Spleen (tissue), 11 donors: ENCODE measurements around the gene NOM1. TPM values are rescaled to one million over a fixed set of nuclear protein-coding genes. Genes with fewer than 3 reads are reported as not detected.

Source experiments
- DNase-seq: peaks from one replicate; pipeline ENCODE4 v3.0.0-alpha.2; 2020
- H3K27ac ChIP-seq, 8 donors: fragments of 200-600 bp; sonication (generic) in 7 of 8; 1 replicate in 4 of 8; 2 replicates in 4 of 8; pipeline versions ENCODE4 v1.5.0 to v1.8.0; 2016 to 2021; ENCODE audit warnings: inconsistent platforms in 4 of 8, mild to moderate bottlenecking in 4 of 8, moderate library complexity in 1 of 8
- H3K27me3 ChIP-seq, 7 donors: fragments of 200-600 bp; sonication (generic) in 6 of 7; replicated peaks in 1 of 7; 1 replicate in 4 of 7; 2 replicates in 3 of 7; pipeline versions ENCODE4 v1.5.0 to v1.8.0; 2016 to 2021; ENCODE audit warnings: inconsistent platforms in 3 of 7, mild to moderate bottlenecking in 1 of 7
- H3K36me3 ChIP-seq, 6 donors: fragments of 200-600 bp; sonication (generic) in 5 of 6; 1 replicate in 4 of 6; 2 replicates in 2 of 6; pipeline versions ENCODE4 v1.5.0 to v1.8.0; 2016 to 2021; ENCODE audit warnings: inconsistent platforms in 2 of 6
- H3K4me1 ChIP-seq, 6 donors: fragments of 200-600 bp; sonication (generic) in 5 of 6; 1 replicate in 3 of 6; 2 replicates in 3 of 6; pipeline versions ENCODE4 v1.5.0 to v1.8.0; 2016 to 2021; ENCODE audit warnings: inconsistent platforms in 3 of 6
- H3K4me3 ChIP-seq, 8 donors: fragments of 200-600 bp; sonication (generic) in 7 of 8; 1 replicate in 4 of 8; 2 replicates in 4 of 8; pipeline versions ENCODE4 v1.5.0 to v1.8.0; 2016 to 2021; ENCODE audit warnings: inconsistent platforms in 4 of 8, mild to moderate bottlenecking in 4 of 8, moderate library complexity in 2 of 8
- H3K9me3 ChIP-seq, 8 donors: fragments of 200-600 bp; sonication (generic) in 7 of 8; 1 replicate in 4 of 8; 2 replicates in 4 of 8; pipeline versions ENCODE4 v1.5.0 to v1.8.0; 2016 to 2021; ENCODE audit warnings: inconsistent platforms in 4 of 8
- CTCF ChIP-seq, 11 experiments: fragments of 200-600 bp in 7 of 11; fragments of 450-650 bp in 4 of 11; sonication (generic) in 4 of 11; IDR thresholded peaks in 8 of 11; conservative IDR thresholded peaks in 3 of 11; 1 replicate in 7 of 11; 2 replicates in 4 of 11; pipeline versions ENCODE4 v1.4.0 to v1.8.0; 2016 to 2021; ENCODE audit warnings: antibody characterized with exemption in 11 of 11, inconsistent platforms in 4 of 11, mild to moderate bottlenecking in 1 of 11
- POLR2A ChIP-seq, 3 donors: fragments of 450-650 bp; IDR thresholded peaks; one replicate each; pipeline ENCODE4 v1.5.1; 2017; ENCODE audit warnings: antibody characterized with exemption in 3 of 3, mild to moderate bottlenecking in 1 of 3
- POLR2AphosphoS5 ChIP-seq, 3 donors: sonication (generic); formaldehyde crosslinking; IDR thresholded peaks; one replicate each; pipeline ENCODE4 v1.5.1; 2017; ENCODE audit warnings: antibody characterized with exemption in 3 of 3
- WGBS, 5 donors: extraction: QIAGEN DNeasy Blood & Tissue Kit in 3 of 5; methylation state at CpG; one replicate each; pipeline versions ENCODE4 v1.1.5 to v1.1.7; 2013 to 2018; 5-methylcytosine and 5-hydroxymethylcytosine counted together
- intact Hi-C: fragments of 100-400 bp; cut with DNase I; formaldehyde crosslinking; loops from one replicate; pipeline ENCODE4 v1.15.0; 2023; ENCODE audit warnings: low total_unique reads
- polyA plus RNA-seq, 3 donors: library from polyadenylated mRNA; stranded (reverse); fragments of 200-250 nt; gene quantifications; one replicate each; pipeline ENCODE4 v1.2.1, GENCODE V29; 2013
- total RNA-seq, 7 donors: library from RNA; depleted of rRNA in 3 of 7; stranded (reverse); fragments of >200 nt in 3 of 7; fragmentation: NEBNext Ultra II Directional in 4 of 7; extraction: Animal tissue kit (Norgen Biotek cat#: 25700) in 4 of 7; gene quantifications; one replicate each; pipeline versions ENCODE4 v1.1.0 to v1.2.1, GENCODE V29; 2016 to 2021
- donor health status: healthy with polysubstance abuse.
- donor health status: DM: no; HTN: no; CAD: no; lungs with moderate emphysema.
- donor health status: DM: no; HTN: no; CAD: no.
- donor health status: Bipolar disorder and iron deficiency.
- donor health status: healthy.
- donor health status: DM: no; HTN: no; CAD: no.
- donor health status: DM: yes; HTN: yes; CAD: no.

NOM1 gene
- total and polyA plus RNA-seq, 10 donors = 4.5 to 31.1 (median 22.0) TPM

DNA sequence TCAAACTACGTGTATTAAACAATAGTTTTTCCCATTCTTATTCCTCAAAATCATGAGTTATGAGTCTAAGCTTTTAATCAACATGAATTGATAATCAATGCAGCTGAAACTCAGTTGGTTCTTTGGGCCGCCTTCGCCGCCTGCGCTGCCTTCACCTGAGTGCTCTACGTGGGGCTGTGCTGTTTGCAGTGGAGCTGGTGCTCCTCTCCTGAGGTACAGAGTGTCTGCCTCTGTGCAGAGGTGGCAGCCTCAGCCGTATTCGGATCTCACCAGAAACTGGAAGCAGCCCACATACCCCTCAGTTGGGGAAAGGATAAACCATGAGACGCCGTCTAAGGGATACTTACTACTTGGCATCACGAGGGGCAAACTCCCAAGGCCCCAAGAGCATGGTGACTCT lies 15.5 kb downstream of the NOM1 start:
- intact Hi-C loops = no loop called here
- Histone ChIP-seq H3K4me3 (no peak overlapping the region), H3K9me3 (no peaks in the 10 kb centered on the region), H3K27ac (no peak overlapping the region), H3K36me3 (peaks cover 4 to 100% (median 96%) of the 10 kb centered on the region in 6 donors), H3K4me1 (no peaks in the 10 kb centered on the region), H3K27me3 (no peaks in the 10 kb centered on the region)
- no peak for TF ChIP-seq POLR2AphosphoS5 (IDR thresholded peaks at IDR 0.05)
- TF ChIP-seq POLR2A (IDR thresholded peaks at IDR 0.05) = no peak
- TF ChIP-seq CTCF (IDR thresholded peaks at IDR 0.05 in 8 of 11, conservative IDR thresholded peaks at IDR 0.05 in 3 of 11) = no peak
- DNase-seq = no peak
- 95 to 97% (median 96%) methylated on average over 11 of the region's 11 CpGs for WGBS, 5 donors

DNA sequence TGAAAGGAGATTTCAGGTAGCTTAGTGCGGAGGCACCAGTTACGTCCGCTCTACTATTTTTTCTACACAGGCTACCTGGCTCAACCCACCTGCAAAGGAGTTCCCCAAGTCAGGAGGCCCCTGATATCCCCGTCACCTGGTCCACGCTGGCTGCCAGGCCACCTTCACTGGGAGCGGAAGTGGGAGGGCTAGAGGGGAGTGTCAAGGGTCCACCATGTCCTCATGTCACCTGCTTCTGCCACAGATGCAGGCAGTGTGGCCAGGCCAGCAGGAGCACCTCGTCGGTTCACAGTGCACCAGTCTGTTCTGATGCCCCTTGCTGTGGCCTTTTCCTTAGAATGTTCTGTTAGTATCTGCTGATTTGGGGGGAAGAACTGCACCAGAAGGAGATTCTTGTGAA lies 16.9 kb downstream of the NOM1 start:
- no peak for DNase-seq
- H3K4me3 ChIP-seq = no peak overlapping the region
- H3K27me3 ChIP-seq = no peaks in the 10 kb centered on the region
- whole genome bisulfite sequencing, 5 donors = 95 to 98% (median 96%) methylated on average over 8 of the region's 8 CpGs
- TF ChIP-seq POLR2AphosphoS5 (IDR thresholded peaks at IDR 0.05) (no peak), POLR2A (IDR thresholded peaks at IDR 0.05) (no peak), CTCF (IDR thresholded peaks at IDR 0.05 in 8 of 11, conservative IDR thresholded peaks at IDR 0.05 in 3 of 11) (no peak)
- H3K4me1 ChIP-seq = no peaks in the 10 kb centered on the region
- intact Hi-C loops = no loop called here
- peaks cover 4 to 99% (median 92%) of the 10 kb centered on the region in 6 donors for H3K36me3 ChIP-seq
- no peaks in the 10 kb centered on the region for H3K9me3 ChIP-seq
- H3K27ac ChIP-seq = no peak overlapping the region

- H3K36me3 ChIP-seq = peaks cover 0 to 99% (median 89%) of the 10 kb centered on the region in 6 donors
- H3K4me3 ChIP-seq = no peak overlapping the region
- TF ChIP-seq CTCF (IDR thresholded peaks at IDR 0.05 in 8 of 11, conservative IDR thresholded peaks at IDR 0.05 in 3 of 11) (no peak), POLR2A (IDR thresholded peaks at IDR 0.05) (no peak), POLR2AphosphoS5 (IDR thresholded peaks at IDR 0.05) (no peak)
- H3K9me3 ChIP-seq = no peaks in the 10 kb centered on the region
- no peaks in the 10 kb centered on the region for H3K4me1 ChIP-seq
- 93 to 97% (median 96%) methylated on average over 26 to 27 of the region's 27 CpGs for WGBS, 5 donors
- no peak overlapping the region for H3K27ac ChIP-seq
- intact Hi-C loops = no loop called here
- DNase-seq = no peak
- no peaks in the 10 kb centered on the region for H3K27me3 ChIP-seq
These were observed 18.7 kb downstream of the NOM1 start for GRCh38 chr7:156968183-156968582.

DNA sequence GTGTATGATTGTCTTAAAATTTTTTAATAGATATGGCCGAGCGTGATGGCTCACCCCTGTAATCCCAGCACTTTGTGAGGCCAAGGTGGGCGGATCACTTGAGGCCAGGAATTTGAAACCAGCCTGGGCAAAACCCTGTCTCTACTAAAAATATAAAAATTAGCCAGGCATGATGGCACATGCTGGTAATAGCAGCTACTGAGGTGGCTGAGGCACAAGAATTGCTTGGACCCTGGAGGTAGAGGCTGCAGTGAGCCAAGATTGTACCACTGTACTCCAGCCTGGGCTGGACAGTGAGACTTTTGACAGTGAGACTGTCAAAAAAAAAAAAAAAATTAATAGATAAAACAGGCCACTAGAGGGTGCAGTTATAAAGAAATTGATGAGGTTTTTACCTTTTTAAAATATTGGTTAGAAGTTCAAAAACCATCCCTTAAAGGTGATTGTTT lies 20.5 kb downstream of the NOM1 start:
- peaks cover 0 to 90% (median 70%) of the 10 kb centered on the region in 6 donors for H3K36me3 ChIP-seq
- no peak overlapping the region for H3K27ac ChIP-seq
- 77 to 93% (median 92%) methylated on average over 3 of the region's 3 CpGs for WGBS, 5 donors
- no peaks in the 10 kb centered on the region for H3K9me3 ChIP-seq
- no peaks in the 10 kb centered on the region for H3K4me1 ChIP-seq
- H3K27me3 ChIP-seq = no peaks in the 10 kb centered on the region
- intact Hi-C loops = loop anchor here (10.0 kb wide), 1 partner anchor 305 kb away; no protein-coding TSS in a partner anchor
- no peak for DNase-seq
- H3K4me3 ChIP-seq = no peak overlapping the region
- TF ChIP-seq CTCF (IDR thresholded peaks at IDR 0.05 in 8 of 11, conservative IDR thresholded peaks at IDR 0.05 in 3 of 11) (peak in 3 of 11 experiments; percentile 19 to 32 (median 22)), POLR2AphosphoS5 (IDR thresholded peaks at IDR 0.05) (no peak)
